GM23338 (cell line): ENCODE results near the gene RGL1. TPM values are rescaled to one million over a fixed set of nuclear protein-coding genes. Genes with fewer than 3 reads are reported as not detected.

Source experiments
- ATAC-seq: fragments of 200-7000 bp; cut with Tn5 transposase; 3 replicates; pipeline ENCODE4 v1.9.1; 2020
- DNase-seq: peaks from one replicate; pipeline ENCODE4 v3.0.0-alpha.2; 2015; ENCODE audit warnings: low spot score
- H2AFZ ChIP-seq: fragments of 200-600 bp; sonication (generic); 2 replicates; pipeline ENCODE4 v1.8.0; 2016; ENCODE audit warnings: antibody characterized with exemption, mild to moderate bottlenecking, moderate library complexity
- H3F3A ChIP-seq: fragments of 200-600 bp; sonication (generic); replicated peaks from 2 replicates; pipeline ENCODE4 v1.8.0; 2017; ENCODE audit warnings: antibody characterized with exemption, mixed run types, low read depth
- H3K27ac ChIP-seq: fragments of 200-600 bp; sonication (generic); 2 replicates; pipeline ENCODE4 v1.6.1; 2016; ENCODE audit warnings: low read depth
- H3K27me3 ChIP-seq: fragments of 200-600 bp; sonication (generic); 2 replicates; pipeline ENCODE4 v1.8.0; 2016; ENCODE audit warnings: mild to moderate bottlenecking, mixed run types, moderate library complexity; ENCODE audit not compliant: insufficient read depth
- H3K36me3 ChIP-seq: fragments of 200-600 bp; sonication (generic); 2 replicates; pipeline ENCODE4 v1.8.0; 2016; ENCODE audit warnings: mild to moderate bottlenecking; ENCODE audit not compliant: insufficient read depth
- H3K4me1 ChIP-seq: fragments of 200-600 bp; sonication (generic); 2 replicates; pipeline ENCODE4 v1.8.0; 2016; ENCODE audit warnings: mild to moderate bottlenecking, moderate library complexity; ENCODE audit not compliant: insufficient read depth
- H3K4me2 ChIP-seq: fragments of 200-600 bp; sonication (generic); 2 replicates; pipeline ENCODE4 v1.7.1; 2017; ENCODE audit warnings: mixed run types
- H3K4me3 ChIP-seq: fragments of 200-600 bp; sonication (generic); 2 replicates; pipeline ENCODE4 v1.6.1; 2016; ENCODE audit warnings: mixed run types
- H3K79me2 ChIP-seq: fragments of 200-600 bp; sonication (generic); replicated peaks from 2 replicates; pipeline ENCODE4 v1.8.0; 2017; ENCODE audit warnings: mild to moderate bottlenecking; ENCODE audit not compliant: insufficient read depth
- H3K9me2 ChIP-seq: fragments of 200-600 bp; sonication (generic); 2 replicates; pipeline ENCODE4 v1.8.0; 2017; ENCODE audit not compliant: insufficient read depth
- H4K20me1 ChIP-seq: fragments of 200-600 bp; sonication (generic); replicated peaks from 2 replicates; pipeline ENCODE4 v1.8.0; 2017; ENCODE audit warnings: mild to moderate bottlenecking; ENCODE audit not compliant: insufficient read depth
- H3K27ac Mint-ChIP-seq: 2 replicates; pipeline ENCODE4 v1.8.0; 2020; ENCODE audit warnings: inconsistent platforms, mild to moderate bottlenecking, moderate library complexity, mixed read lengths
- H3K27me3 Mint-ChIP-seq: 3 replicates; pipeline ENCODE4 v1.8.0; 2022; ENCODE audit warnings: low read depth, mild to moderate bottlenecking, moderate library complexity, mixed read lengths, inconsistent platforms; ENCODE audit not compliant: insufficient read depth, poor library complexity
- H3K36me3 Mint-ChIP-seq: 3 replicates; pipeline ENCODE4 v1.8.0; 2021; ENCODE audit warnings: low read depth, mild to moderate bottlenecking, inconsistent platforms, moderate library complexity, mixed read lengths
- H3K4me1 Mint-ChIP-seq: 3 replicates; pipeline ENCODE4 v1.8.0; 2020; ENCODE audit warnings: mild to moderate bottlenecking, inconsistent platforms, mixed read lengths
- H3K4me3 Mint-ChIP-seq: 3 replicates; pipeline ENCODE4 v1.8.0; 2021; ENCODE audit warnings: moderate library complexity, mild to moderate bottlenecking, inconsistent platforms, mixed read lengths
- H3K9me3 Mint-ChIP-seq: 3 replicates; pipeline ENCODE4 v1.8.0; 2020; ENCODE audit warnings: moderate library complexity, mild to moderate bottlenecking, inconsistent platforms, mixed read lengths
- EZH2 ChIP-seq: fragments of 200-600 bp; sonication (generic); IDR thresholded peaks from one replicate; pipeline ENCODE4 v1.8.0; 2017; ENCODE audit warnings: antibody characterized with exemption, mild to moderate bottlenecking, low read depth; ENCODE audit not compliant: unreplicated experiment
- JUNB ChIP-seq: IDR thresholded peaks from one replicate; pipeline ENCODE4 v1.6.1; 2016; ENCODE audit warnings: antibody characterized with exemption; ENCODE audit not compliant: unreplicated experiment
- STAT1 ChIP-seq: IDR thresholded peaks from one replicate; pipeline ENCODE4 v1.6.1; 2016; ENCODE audit warnings: antibody characterized with exemption; ENCODE audit not compliant: unreplicated experiment
- ZNF114 ChIP-seq: fragments of 250-450 bp; sonication (Bioruptor Pico); IDR thresholded peaks from 2 replicates; pipeline ENCODE4 v1.5.0; 2020; ENCODE audit warnings: mild to moderate bottlenecking, moderate library complexity
- ZNF331 ChIP-seq: fragments of 250-450 bp; sonication (Bioruptor Pico); IDR thresholded peaks from 2 replicates; pipeline ENCODE4 v1.5.0; 2020; ENCODE audit warnings: low read depth, mild to moderate bottlenecking, moderate library complexity
- ZNF462 ChIP-seq: fragments of 250-450 bp; sonication (Bioruptor Pico); IDR thresholded peaks from 2 replicates; pipeline ENCODE4 v1.5.0; 2020; ENCODE audit warnings: mild to moderate bottlenecking, moderate library complexity
- polyA plus RNA-seq: library from polyadenylated mRNA; unstranded; fragments of >200 nt; fragmentation: Nextera tagmentation; extraction: Ambion mirVana; gene quantifications from 2 replicates; pipeline ENCODE4 v1.2.1, GENCODE V29; 2016
- total RNA-seq: library from RNA; depleted of rRNA; stranded (reverse); fragments of >200 nt; shearing (Covaris generic); gene quantifications from 2 replicates; pipeline ENCODE4 v1.2.3, GENCODE V29; 2014
- TF ChIP-seq, protein P1 (sequence below): IDR thresholded peaks from one replicate; pipeline ENCODE4 v1.6.1; 2018; ENCODE audit warnings: antibody characterized with exemption; ENCODE audit not compliant: unreplicated experiment

Gene RGL1
- total and polyA plus RNA-seq, 2 experiments from 2014 or later = 0.91 to 2.6 TPM

- TF ChIP-seq ZNF462 (CRISPR knock-in tag) (no peak), ZNF331 (no peak), ZNF114 (no peak), EZH2 (no peak)
Observed at GRCh38 chr1:183889095-183889494, 84.2 kb downstream of the RGL1 start (continued).

DNA sequence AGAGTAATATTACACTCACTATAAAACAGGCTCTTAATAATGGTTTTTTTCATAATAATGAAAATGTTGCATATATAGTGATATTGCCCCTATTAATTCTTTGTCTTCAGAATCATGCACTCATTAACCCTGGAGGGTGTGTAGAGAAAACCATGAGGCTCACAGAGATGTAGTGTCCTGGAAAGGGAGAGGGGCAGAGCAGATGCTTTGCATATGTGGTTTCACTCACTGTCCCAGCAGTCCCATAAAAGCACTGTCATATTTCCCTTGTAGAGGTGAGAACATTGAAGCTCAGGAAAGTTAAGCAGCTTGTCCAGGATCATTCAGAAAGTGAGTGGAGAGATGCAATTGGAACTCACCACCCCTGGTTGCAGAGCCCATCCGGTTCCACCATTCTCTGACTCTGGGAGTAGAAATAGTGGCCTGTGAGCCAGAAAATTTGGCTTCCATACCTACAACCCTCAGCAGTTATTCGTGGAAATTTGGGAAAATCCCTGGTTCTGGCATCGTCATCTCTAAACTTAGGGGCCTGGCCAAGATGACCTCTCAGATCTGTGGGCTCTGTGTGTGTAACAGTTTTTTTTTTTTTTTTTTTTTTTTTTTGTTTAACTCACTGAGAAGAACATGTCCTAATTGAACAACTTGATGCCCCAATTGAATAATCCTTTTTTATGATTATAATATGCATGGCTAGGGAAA is 86.4 kb downstream of the RGL1 start:
- no peaks in the 10 kb centered on the region for H3K27me3 Mint-ChIP-seq
- TF ChIP-seq STAT1 (no peak), JUNB (no peak)
- TF ChIP-seq, protein P1, sequence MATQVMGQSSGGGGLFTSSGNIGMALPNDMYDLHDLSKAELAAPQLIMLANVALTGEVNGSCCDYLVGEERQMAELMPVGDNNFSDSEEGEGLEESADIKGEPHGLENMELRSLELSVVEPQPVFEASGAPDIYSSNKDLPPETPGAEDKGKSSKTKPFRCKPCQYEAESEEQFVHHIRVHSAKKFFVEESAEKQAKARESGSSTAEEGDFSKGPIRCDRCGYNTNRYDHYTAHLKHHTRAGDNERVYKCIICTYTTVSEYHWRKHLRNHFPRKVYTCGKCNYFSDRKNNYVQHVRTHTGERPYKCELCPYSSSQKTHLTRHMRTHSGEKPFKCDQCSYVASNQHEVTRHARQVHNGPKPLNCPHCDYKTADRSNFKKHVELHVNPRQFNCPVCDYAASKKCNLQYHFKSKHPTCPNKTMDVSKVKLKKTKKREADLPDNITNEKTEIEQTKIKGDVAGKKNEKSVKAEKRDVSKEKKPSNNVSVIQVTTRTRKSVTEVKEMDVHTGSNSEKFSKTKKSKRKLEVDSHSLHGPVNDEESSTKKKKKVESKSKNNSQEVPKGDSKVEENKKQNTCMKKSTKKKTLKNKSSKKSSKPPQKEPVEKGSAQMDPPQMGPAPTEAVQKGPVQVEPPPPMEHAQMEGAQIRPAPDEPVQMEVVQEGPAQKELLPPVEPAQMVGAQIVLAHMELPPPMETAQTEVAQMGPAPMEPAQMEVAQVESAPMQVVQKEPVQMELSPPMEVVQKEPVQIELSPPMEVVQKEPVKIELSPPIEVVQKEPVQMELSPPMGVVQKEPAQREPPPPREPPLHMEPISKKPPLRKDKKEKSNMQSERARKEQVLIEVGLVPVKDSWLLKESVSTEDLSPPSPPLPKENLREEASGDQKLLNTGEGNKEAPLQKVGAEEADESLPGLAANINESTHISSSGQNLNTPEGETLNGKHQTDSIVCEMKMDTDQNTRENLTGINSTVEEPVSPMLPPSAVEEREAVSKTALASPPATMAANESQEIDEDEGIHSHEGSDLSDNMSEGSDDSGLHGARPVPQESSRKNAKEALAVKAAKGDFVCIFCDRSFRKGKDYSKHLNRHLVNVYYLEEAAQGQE = no peak

More for the DNA sequence above, 86.4 kb downstream of the RGL1 start:
- no peak overlapping the region for H3K4me3 Mint-ChIP-seq
- Histone ChIP-seq H3K4me1 (peaks cover 11% of the 10 kb centered on the region; the same call in 1 of the 2 replicates), H3K27ac (no peak overlapping the region), H3K36me3 (no peaks in the 10 kb centered on the region), H3F3A (no peaks in the 10 kb centered on the region), H3K9me2 (no peaks in the 10 kb centered on the region), H3K4me3 (no peak overlapping the region), H2AFZ (no peak overlapping the region), H3K79me2 (no peaks in the 10 kb centered on the region), H3K27me3 (no peaks in the 10 kb centered on the region), H4K20me1 (no peaks in the 10 kb centered on the region), H3K4me2 (no peak overlapping the region)
- peaks cover 11% of the 10 kb centered on the region; the same call in 2 of the 3 replicates for H3K4me1 Mint-ChIP-seq
- no peaks in the 10 kb centered on the region for H3K9me3 Mint-ChIP-seq
- ATAC-seq (no peak), DNase-seq (no peak)
- H3K27ac Mint-ChIP-seq = no peak overlapping the region
- no peaks in the 10 kb centered on the region for H3K36me3 Mint-ChIP-seq
